SK-N-SH treated with all-trans-retinoic acid at 6 μM for 48 hours (cell line): Measurements from ENCODE around the gene EDIL3.

ENCODE experiments used
- ATAC-seq: fragments of 200-7000 bp; cut with Tn5 transposase; 3 replicates; pipeline ENCODE4 v1.9.1; 2020; ENCODE audit warnings: mild to moderate bottlenecking, moderate library complexity
- ARNTL ChIP-seq: fragments of 450-650 bp; formaldehyde crosslinking; IDR thresholded peaks from 2 replicates; pipeline ENCODE4 v1.5.0; 2020; ENCODE audit warnings: low read depth, mild to moderate bottlenecking, moderate library complexity, borderline replicate concordance
- ESRRG ChIP-seq: fragments of 250-450 bp; sonication (Bioruptor Pico); IDR thresholded peaks from 2 replicates; pipeline ENCODE4 v1.6.1; 2021; ENCODE audit warnings: mild to moderate bottlenecking
- GLIS3 ChIP-seq: fragments of 250-450 bp; sonication (Bioruptor Pico); IDR thresholded peaks from 2 replicates; pipeline ENCODE4 v1.5.0; 2020; ENCODE audit warnings: mild to moderate bottlenecking, moderate library complexity
- ISL1 ChIP-seq: fragments of 250-450 bp; sonication (Bioruptor Pico); IDR thresholded peaks from 2 replicates; pipeline ENCODE4 v2.1.2; 2022; ENCODE audit warnings: mild to moderate bottlenecking, moderate library complexity
- OSR1 ChIP-seq: fragments of 250-450 bp; sonication (Bioruptor Pico); IDR thresholded peaks from 2 replicates; pipeline ENCODE4 v1.8.0; 2022; ENCODE audit warnings: moderate library complexity, mild to moderate bottlenecking, inconsistent platforms
- PPARA ChIP-seq: fragments of 250-450 bp; sonication (Bioruptor Pico); IDR thresholded peaks from 2 replicates; pipeline ENCODE4 v1.5.0; 2020; ENCODE audit warnings: mild to moderate bottlenecking, borderline replicate concordance
- RARB ChIP-seq: fragments of 250-450 bp; sonication (Bioruptor Pico); IDR thresholded peaks from 2 replicates; pipeline ENCODE4 v1.8.0; 2021; ENCODE audit warnings: mild to moderate bottlenecking, moderate library complexity
- SNAI2 ChIP-seq: fragments of 250-450 bp; sonication (Bioruptor Pico); IDR thresholded peaks from 2 replicates; pipeline ENCODE4 v1.5.0; 2020; ENCODE audit warnings: mild to moderate bottlenecking, moderate library complexity
- TCF4 ChIP-seq: fragments of 250-450 bp; sonication (Bioruptor Pico); IDR thresholded peaks from 2 replicates; pipeline ENCODE4 v1.8.0; 2021; ENCODE audit warnings: mild to moderate bottlenecking, moderate library complexity, borderline replicate concordance
- TOX ChIP-seq: fragments of 250-450 bp; sonication (Bioruptor Pico); IDR thresholded peaks from 2 replicates; pipeline ENCODE4 v1.8.0; 2021; ENCODE audit warnings: mild to moderate bottlenecking, moderate library complexity, borderline replicate concordance
- ZC3H10 ChIP-seq: fragments of 250-450 bp; sonication (Bioruptor Pico); IDR thresholded peaks from 2 replicates; pipeline ENCODE4 v1.5.1; 2021; ENCODE audit warnings: mild to moderate bottlenecking, moderate library complexity
- ZFP3 ChIP-seq: fragments of 250-450 bp; sonication (Bioruptor Pico); IDR thresholded peaks from 2 replicates; pipeline ENCODE4 v1.5.0; 2020; ENCODE audit warnings: mild to moderate bottlenecking, moderate library complexity
- ZFP30 ChIP-seq: fragments of 450-650 bp; formaldehyde crosslinking; IDR thresholded peaks from 2 replicates; pipeline ENCODE4 v1.5.0; 2022; ENCODE audit warnings: mild to moderate bottlenecking, moderate library complexity
- ZNF565 ChIP-seq: fragments of 450-650 bp; formaldehyde crosslinking; conservative IDR thresholded peaks from 2 replicates; pipeline ENCODE4 v1.5.0; 2020; ENCODE audit warnings: low read depth, mild to moderate bottlenecking, moderate library complexity
- ZNF70 ChIP-seq: fragments of 450-650 bp; formaldehyde crosslinking; IDR thresholded peaks from 2 replicates; pipeline ENCODE4 v1.5.0; 2020; ENCODE audit warnings: mild to moderate bottlenecking, moderate library complexity
- ZNF8 ChIP-seq: fragments of 450-650 bp; formaldehyde crosslinking; IDR thresholded peaks from 2 replicates; pipeline ENCODE4 v1.5.0; 2020; ENCODE audit warnings: mild to moderate bottlenecking, moderate library complexity
- TF ChIP-seq, protein P1 (sequence below): fragments of 250-450 bp; sonication (Bioruptor Pico); IDR thresholded peaks from 2 replicates; pipeline ENCODE4 v1.5.1; 2021; ENCODE audit warnings: mild to moderate bottlenecking, moderate library complexity
- TF ChIP-seq, protein P2 (sequence below): fragments of 250-450 bp; sonication (Bioruptor Pico); IDR thresholded peaks from 2 replicates; pipeline ENCODE4 v1.8.0; 2021; ENCODE audit warnings: low read depth, mild to moderate bottlenecking, moderate library complexity, borderline replicate concordance
- TF ChIP-seq, protein P3 (sequence below): fragments of 250-450 bp; sonication (Bioruptor Pico); IDR thresholded peaks from 2 replicates; pipeline ENCODE4 v1.5.1; 2020; ENCODE audit warnings: low read depth, mild to moderate bottlenecking, moderate library complexity
- TF ChIP-seq, protein P4 (sequence below): fragments of 250-450 bp; sonication (Bioruptor Pico); IDR thresholded peaks from 2 replicates; pipeline ENCODE4 v1.5.0; 2020; ENCODE audit warnings: mild to moderate bottlenecking, moderate library complexity

Gene EDIL3

DNA sequence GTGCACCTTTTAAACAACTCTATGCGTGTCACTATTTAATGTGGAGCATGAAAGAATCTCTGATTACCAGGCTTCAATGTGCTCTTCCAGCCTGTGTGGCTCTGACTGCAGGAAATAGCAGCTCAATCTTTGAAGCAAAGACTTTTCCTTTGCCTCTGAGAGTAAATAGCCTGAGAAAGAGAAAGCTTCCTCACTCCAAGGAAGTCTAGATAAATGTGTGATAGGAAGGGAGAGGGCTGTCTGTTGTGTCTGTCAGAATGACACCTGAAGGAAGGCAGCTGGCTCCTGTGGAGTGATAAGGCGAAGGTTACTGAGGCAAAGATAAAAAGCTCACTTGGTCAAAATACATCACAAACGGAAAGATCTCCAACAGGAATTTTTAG, 458.7 kb downstream of the EDIL3 start:
- no peak for TF ChIP-seq OSR1 (CRISPR knock-in tag)
- ATAC-seq: peak; percentile 51

DNA sequence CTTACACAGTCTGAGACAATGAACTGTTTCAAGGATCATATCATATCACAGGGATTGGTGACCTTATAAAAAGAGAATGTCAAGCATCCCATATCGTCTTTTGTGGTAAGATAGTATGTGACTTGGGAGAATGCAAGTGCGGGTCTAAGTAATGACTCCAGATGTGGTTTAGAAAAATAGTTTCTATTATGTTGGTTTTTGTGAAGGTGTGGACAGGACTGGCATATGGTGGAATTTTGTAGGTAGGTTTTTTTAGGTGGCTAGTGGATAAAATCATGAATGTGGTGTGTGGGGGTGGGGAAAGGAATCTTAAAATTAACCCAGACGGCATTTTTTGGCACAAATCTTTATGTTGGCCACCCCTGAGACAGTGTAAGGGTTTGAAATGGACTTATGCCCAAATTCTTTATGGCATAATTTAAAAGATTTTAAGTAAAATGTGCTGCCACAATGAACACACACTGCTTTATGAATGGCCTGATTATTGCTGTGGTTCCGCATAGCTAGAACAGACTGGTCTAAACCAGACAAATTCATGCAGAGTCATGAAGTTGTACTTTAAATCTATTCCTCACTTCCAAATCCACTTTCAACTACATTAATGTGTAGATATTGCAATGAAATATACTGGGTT, 459.2 kb downstream of the EDIL3 start:
- TF ChIP-seq, protein P1, sequence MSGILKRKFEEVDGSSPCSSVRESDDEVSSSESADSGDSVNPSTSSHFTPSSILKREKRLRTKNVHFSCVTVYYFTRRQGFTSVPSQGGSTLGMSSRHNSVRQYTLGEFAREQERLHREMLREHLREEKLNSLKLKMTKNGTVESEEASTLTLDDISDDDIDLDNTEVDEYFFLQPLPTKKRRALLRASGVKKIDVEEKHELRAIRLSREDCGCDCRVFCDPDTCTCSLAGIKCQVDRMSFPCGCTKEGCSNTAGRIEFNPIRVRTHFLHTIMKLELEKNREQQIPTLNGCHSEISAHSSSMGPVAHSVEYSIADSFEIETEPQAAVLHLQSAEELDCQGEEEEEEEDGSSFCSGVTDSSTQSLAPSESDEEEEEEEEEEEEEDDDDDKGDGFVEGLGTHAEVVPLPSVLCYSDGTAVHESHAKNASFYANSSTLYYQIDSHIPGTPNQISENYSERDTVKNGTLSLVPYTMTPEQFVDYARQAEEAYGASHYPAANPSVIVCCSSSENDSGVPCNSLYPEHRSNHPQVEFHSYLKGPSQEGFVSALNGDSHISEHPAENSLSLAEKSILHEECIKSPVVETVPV (CRISPR knock-in tag): no peak
- TF ChIP-seq ESRRG (CRISPR knock-in tag) (no peak), ZNF565 (CRISPR knock-in tag) (no peak), GLIS3 (no peak), SNAI2 (CRISPR knock-in tag) (no peak), ZNF70 (CRISPR knock-in tag) (no peak), ISL1 (no peak)
- TF ChIP-seq, protein P2, sequence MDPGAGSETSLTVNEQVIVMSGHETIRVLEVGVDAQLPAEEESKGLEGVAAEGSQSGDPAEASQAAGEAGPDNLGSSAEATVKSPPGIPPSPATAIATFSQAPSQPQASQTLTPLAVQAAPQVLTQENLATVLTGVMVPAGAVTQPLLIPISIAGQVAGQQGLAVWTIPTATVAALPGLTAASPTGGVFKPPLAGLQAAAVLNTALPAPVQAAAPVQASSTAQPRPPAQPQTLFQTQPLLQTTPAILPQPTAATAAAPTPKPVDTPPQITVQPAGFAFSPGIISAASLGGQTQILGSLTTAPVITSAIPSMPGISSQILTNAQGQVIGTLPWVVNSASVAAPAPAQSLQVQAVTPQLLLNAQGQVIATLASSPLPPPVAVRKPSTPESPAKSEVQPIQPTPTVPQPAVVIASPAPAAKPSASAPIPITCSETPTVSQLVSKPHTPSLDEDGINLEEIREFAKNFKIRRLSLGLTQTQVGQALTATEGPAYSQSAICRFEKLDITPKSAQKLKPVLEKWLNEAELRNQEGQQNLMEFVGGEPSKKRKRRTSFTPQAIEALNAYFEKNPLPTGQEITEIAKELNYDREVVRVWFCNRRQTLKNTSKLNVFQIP (CRISPR knock-in tag): no peak
- TF ChIP-seq, protein P3, sequence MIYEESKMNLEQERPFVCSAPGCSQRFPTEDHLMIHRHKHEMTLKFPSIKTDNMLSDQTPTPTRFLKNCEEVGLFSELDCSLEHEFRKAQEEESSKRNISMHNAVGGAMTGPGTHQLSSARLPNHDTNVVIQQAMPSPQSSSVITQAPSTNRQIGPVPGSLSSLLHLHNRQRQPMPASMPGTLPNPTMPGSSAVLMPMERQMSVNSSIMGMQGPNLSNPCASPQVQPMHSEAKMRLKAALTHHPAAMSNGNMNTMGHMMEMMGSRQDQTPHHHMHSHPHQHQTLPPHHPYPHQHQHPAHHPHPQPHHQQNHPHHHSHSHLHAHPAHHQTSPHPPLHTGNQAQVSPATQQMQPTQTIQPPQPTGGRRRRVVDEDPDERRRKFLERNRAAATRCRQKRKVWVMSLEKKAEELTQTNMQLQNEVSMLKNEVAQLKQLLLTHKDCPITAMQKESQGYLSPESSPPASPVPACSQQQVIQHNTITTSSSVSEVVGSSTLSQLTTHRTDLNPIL: no peak
- peak; percentile 88 for ATAC-seq

DNA sequence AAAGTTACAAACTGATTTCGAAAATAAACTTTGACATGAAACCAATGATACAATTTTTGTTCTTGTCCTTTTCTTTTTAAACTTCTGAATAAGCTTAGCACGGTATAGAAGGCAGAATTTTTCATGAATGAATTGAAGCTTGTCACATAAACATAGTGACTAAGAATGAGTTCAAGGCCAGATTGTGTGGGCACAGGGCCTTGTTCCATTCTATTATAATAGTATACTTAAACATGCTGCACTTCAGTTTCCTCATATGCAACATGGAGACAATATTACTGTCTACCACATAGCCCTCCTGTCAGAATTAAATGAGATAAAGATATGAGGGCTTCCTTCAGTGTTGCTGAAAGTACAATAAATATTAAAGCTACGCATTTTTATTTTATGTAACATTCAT, 459.8 kb downstream of the EDIL3 start:
- TF ChIP-seq TCF4 (CRISPR knock-in tag) (no peak), RARB (CRISPR knock-in tag) (no peak), ESRRG (CRISPR knock-in tag) (no peak), ZNF70 (CRISPR knock-in tag) (no peak), ZFP3 (CRISPR knock-in tag) (no peak), SNAI2 (CRISPR knock-in tag) (no peak), ISL1 (no peak), OSR1 (CRISPR knock-in tag) (no peak), GLIS3 (no peak), TOX (CRISPR knock-in tag) (no peak), ARNTL (no peak), ZNF8 (no peak), ZFP30 (no peak), ZC3H10 (no peak), PPARA (no peak)
- TF ChIP-seq, protein P2 (CRISPR knock-in tag): no peak
- TF ChIP-seq, protein P1 (CRISPR knock-in tag): no peak
- TF ChIP-seq, protein P4, sequence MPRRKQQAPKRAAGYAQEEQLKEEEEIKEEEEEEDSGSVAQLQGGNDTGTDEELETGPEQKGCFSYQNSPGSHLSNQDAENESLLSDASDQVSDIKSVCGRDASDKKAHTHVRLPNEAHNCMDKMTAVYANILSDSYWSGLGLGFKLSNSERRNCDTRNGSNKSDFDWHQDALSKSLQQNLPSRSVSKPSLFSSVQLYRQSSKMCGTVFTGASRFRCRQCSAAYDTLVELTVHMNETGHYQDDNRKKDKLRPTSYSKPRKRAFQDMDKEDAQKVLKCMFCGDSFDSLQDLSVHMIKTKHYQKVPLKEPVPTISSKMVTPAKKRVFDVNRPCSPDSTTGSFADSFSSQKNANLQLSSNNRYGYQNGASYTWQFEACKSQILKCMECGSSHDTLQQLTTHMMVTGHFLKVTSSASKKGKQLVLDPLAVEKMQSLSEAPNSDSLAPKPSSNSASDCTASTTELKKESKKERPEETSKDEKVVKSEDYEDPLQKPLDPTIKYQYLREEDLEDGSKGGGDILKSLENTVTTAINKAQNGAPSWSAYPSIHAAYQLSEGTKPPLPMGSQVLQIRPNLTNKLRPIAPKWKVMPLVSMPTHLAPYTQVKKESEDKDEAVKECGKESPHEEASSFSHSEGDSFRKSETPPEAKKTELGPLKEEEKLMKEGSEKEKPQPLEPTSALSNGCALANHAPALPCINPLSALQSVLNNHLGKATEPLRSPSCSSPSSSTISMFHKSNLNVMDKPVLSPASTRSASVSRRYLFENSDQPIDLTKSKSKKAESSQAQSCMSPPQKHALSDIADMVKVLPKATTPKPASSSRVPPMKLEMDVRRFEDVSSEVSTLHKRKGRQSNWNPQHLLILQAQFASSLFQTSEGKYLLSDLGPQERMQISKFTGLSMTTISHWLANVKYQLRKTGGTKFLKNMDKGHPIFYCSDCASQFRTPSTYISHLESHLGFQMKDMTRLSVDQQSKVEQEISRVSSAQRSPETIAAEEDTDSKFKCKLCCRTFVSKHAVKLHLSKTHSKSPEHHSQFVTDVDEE (CRISPR knock-in tag): no peak
- TF ChIP-seq, protein P3: no peak
- peak; percentile 41 for ATAC-seq
